HEK293 (cell line): ENCODE measurements around the gene EBF3.

Source experiments
- HOXA7 ChIP-seq: sonication (generic); formaldehyde crosslinking; IDR thresholded peaks from 2 replicates; pipeline ENCODE4 v1.8.1; 2022; ENCODE audit warnings: missing genetic modification reagents, borderline replicate concordance
- SCRT2 ChIP-seq: fragments of 450-650 bp; formaldehyde crosslinking; IDR thresholded peaks from 2 replicates; pipeline ENCODE4 v1.5.1; 2016; ENCODE audit warnings: missing biosample characterization, missing genetic modification characterization
- TCF7L2 ChIP-seq: IDR thresholded peaks from 2 replicates; pipeline ENCODE4 v1.6.1; 2011; ENCODE audit warnings: low read depth, mild to moderate bottlenecking, inconsistent platforms, low read length, moderate library complexity, borderline replicate concordance
- ZNF660 ChIP-seq: fragments of 450-650 bp; IDR thresholded peaks from 2 replicates; pipeline ENCODE4 v1.5.1; 2018; ENCODE audit warnings: missing biosample characterization, mild to moderate bottlenecking, missing genetic modification characterization
- ZXDB ChIP-seq: fragments of 450-650 bp; formaldehyde crosslinking; IDR thresholded peaks from 2 replicates; pipeline ENCODE4 v1.5.1; 2016; ENCODE audit warnings: missing biosample characterization, missing genetic modification characterization

- TF ChIP-seq SCRT2 (tag by site-specific recombination): no peak
- no peak for TF ChIP-seq HOXA7 (CRISPR knock-in tag)
- TF ChIP-seq TCF7L2: no peak
- no peak for TF ChIP-seq ZXDB
- no peak for TF ChIP-seq ZNF660
These were observed 123.0 kb downstream of the EBF3 start for GRCh38 chr10:129841071-129841470.
